ENCODE results near the gene GATA1. TPM values are rescaled to one million over a fixed set of nuclear protein-coding genes. Genes with fewer than 3 reads are reported as not detected.

Gene GATA1
- total RNA-seq, 1 experiment from 2014 or later, result not detected

Other genes starting within 250 kb of the GATA1 start
- gene TBC1D25, start 246.9 kb upstream of the GATA1 start, total RNA-seq (2022), result 14.4 and 18.2 TPM in 2 replicates
- 318 and 354 TPM in 2 replicates for gene RBM3, start 212.1 kb upstream of the GATA1 start, total RNA-seq (2022)
- gene WDR13, start 189.1 kb upstream of the GATA1 start, total RNA-seq (2022), result 134 and 138 TPM in 2 replicates
- gene WAS, start 102.8 kb upstream of the GATA1 start, total RNA-seq (2022), result 0.37 and 0.96 TPM in 2 replicates
- 6.6 and 8.7 TPM in 2 replicates for gene SUV39H1, start 89.9 kb upstream of the GATA1 start, total RNA-seq (2022)
- gene GLOD5, start 24.8 kb upstream of the GATA1 start, total RNA-seq (2022), result not detected in 2 replicates
- gene HDAC6, start 15.5 kb downstream of the GATA1 start, total RNA-seq (2022), result 45.1 and 53.2 TPM in 2 replicates
- 0.25 TPM in 1 of 2 replicates, not detected in the other for gene ERAS, start 39.9 kb downstream of the GATA1 start, total RNA-seq (2022)
- gene PCSK1N, start 49.0 kb downstream of the GATA1 start, total RNA-seq (2022), result 5.0 and 6.3 TPM in 2 replicates
- 70.6 and 73.7 TPM in 2 replicates for gene TIMM17B, start 111.2 kb downstream of the GATA1 start, total RNA-seq (2022)
- gene PQBP1, start 111.3 kb downstream of the GATA1 start, total RNA-seq (2022), result 126 and 150 TPM in 2 replicates
- 38.6 and 43.5 TPM in 2 replicates for gene SLC35A2, start 125.1 kb downstream of the GATA1 start, total RNA-seq (2022)
- 8.0 and 9.2 TPM in 2 replicates for gene PIM2, start 132.4 kb downstream of the GATA1 start, total RNA-seq (2022)
- gene OTUD5, start 171.0 kb downstream of the GATA1 start, total RNA-seq (2022), result 35.1 and 38.7 TPM in 2 replicates
- gene KCND1, start 185.3 kb downstream of the GATA1 start, total RNA-seq (2022), result 0.86 and 1.8 TPM in 2 replicates
- gene GRIPAP1, start 215.7 kb downstream of the GATA1 start, total RNA-seq (2022), result 49.6 and 51.0 TPM in 2 replicates

Data from MCF 10A (cell line).